C4-2B (cell line): Measurements from ENCODE around the gene KIZ.

Experiments used
- CTCF ChIP-seq: fragments of 450-650 bp; conservative IDR thresholded peaks from 2 replicates; pipeline ENCODE4 v1.5.1; 2017; ENCODE audit warnings: mild to moderate bottlenecking
- ZFX ChIP-seq: fragments of 450-650 bp; IDR thresholded peaks from 2 replicates; pipeline ENCODE4 v1.6.1; 2017

- no peak for TF ChIP-seq CTCF
- TF ChIP-seq ZFX, result no peak
These were observed 7.1 kb upstream of the KIZ start for GRCh38 chr20:21118782-21119181.
